ENCODE measurements around the gene C12orf56.
"Not testable (repeated sequence)": the region's sequence is repeated elsewhere in the genome, so short reads cannot be mapped to it uniquely, and the experiment has no call there.

C12orf56 gene

GRCh38 chr12:64385468-64385867 lies 5.1 kb downstream of the C12orf56 start:
- DNase-seq, result no peak

- no peak for DNase-seq
Measured at GRCh38 chr12:64385019-64385418, 5.5 kb downstream of the C12orf56 start.

GRCh38 chr12:64383675-64384074 lies 6.9 kb downstream of the C12orf56 start:
- no peak for DNase-seq

GRCh38 chr12:64362721-64363305 lies 27.7 kb downstream of the C12orf56 start:
- no peak for DNase-seq

- DNase-seq, result not testable (repeated sequence)
Measured at GRCh38 chr12:64361173-64361572, 29.4 kb downstream of the C12orf56 start.

GRCh38 chr12:64356209-64356608 lies 34.3 kb downstream of the C12orf56 start:
- DNase-seq, result not testable (repeated sequence)

- no peak for DNase-seq
Measured at GRCh38 chr12:64352181-64352580, 38.4 kb downstream of the C12orf56 start.

GRCh38 chr12:64351265-64351664 lies 39.3 kb downstream of the C12orf56 start:
- DNase-seq, result no peak

GRCh38 chr12:64347630-64348029 lies 42.9 kb downstream of the C12orf56 start:
- no peak for DNase-seq

- not testable (repeated sequence) for DNase-seq
Measured at GRCh38 chr12:64344631-64345030, 45.9 kb downstream of the C12orf56 start.

- DNase-seq, result not testable (repeated sequence)
Measured at GRCh38 chr12:64340546-64340945, 50.0 kb downstream of the C12orf56 start.

GRCh38 chr12:64335886-64336466 lies 54.6 kb downstream of the C12orf56 start:
- no peak for DNase-seq

- DNase-seq, result no peak
Measured at GRCh38 chr12:64332938-64333337, 57.6 kb downstream of the C12orf56 start.

GRCh38 chr12:64332296-64332695 lies 58.3 kb downstream of the C12orf56 start:
- DNase-seq, result no peak

- DNase-seq, result not testable (repeated sequence)
Measured at GRCh38 chr12:64329031-64329710, 61.4 kb downstream of the C12orf56 start.

- no peak for DNase-seq
Measured at GRCh38 chr12:64325055-64325454, 65.5 kb downstream of the C12orf56 start.

GRCh38 chr12:64323476-64324225 lies 66.9 kb downstream of the C12orf56 start:
- DNase-seq, result no peak

- no peak for DNase-seq
Measured at GRCh38 chr12:64323006-64323405, 67.6 kb downstream of the C12orf56 start.

- no peak for DNase-seq
Measured at GRCh38 chr12:64320611-64321010, 69.9 kb downstream of the C12orf56 start.

GRCh38 chr12:64319540-64320225 lies 70.9 kb downstream of the C12orf56 start:
- not testable (repeated sequence) for DNase-seq

GRCh38 chr12:64318605-64319004 lies 72.0 kb downstream of the C12orf56 start:
- no peak for DNase-seq

GRCh38 chr12:64311877-64312276 lies 78.7 kb downstream of the C12orf56 start:
- DNase-seq, result no peak

- no peak for DNase-seq
Measured at GRCh38 chr12:64304571-64304970, 86.0 kb downstream of the C12orf56 start.
